ENCODE results near the gene ANKS1B. TPM values are rescaled to one million over a fixed set of nuclear protein-coding genes. Genes with fewer than 3 reads are reported as not detected.

The ANKS1B gene
- total RNA-seq, 4 donors from 2014 or later: 4.9 to 15.4 (median 9.4) TPM

DNA sequence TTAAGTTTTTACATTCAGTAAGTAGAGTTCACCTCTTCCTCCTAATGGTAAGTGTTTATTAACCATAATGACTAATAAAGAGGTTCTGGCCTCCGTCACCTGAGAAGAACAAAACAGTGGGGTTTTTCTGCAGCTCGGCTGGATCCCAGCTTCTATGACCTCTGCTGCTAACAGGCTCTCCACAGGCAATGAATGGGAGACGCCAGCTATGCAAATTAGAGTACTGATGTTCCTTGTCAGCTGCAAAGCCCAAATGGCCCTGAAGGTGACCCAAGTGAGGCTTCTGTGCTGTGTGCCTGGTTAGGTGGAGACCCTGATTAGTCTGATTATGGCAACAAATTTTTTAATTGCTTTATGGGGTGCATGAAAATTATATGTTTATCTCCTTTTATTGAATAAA is 1121.6 kb downstream of the ANKS1B start:
- no peak overlapping the region for H3K27ac ChIP-seq
- H3K4me3 ChIP-seq: no peak overlapping the region
- H3K9me3 ChIP-seq: no peaks in the 10 kb centered on the region
- 75% methylated on average over 3 of the region's 3 CpGs for WGBS
- H3K36me3 ChIP-seq: no peaks in the 10 kb centered on the region
- H3K4me1 ChIP-seq: no peaks in the 10 kb centered on the region
- H3K27me3 ChIP-seq: no peaks in the 10 kb centered on the region
- TF ChIP-seq, protein P1, sequence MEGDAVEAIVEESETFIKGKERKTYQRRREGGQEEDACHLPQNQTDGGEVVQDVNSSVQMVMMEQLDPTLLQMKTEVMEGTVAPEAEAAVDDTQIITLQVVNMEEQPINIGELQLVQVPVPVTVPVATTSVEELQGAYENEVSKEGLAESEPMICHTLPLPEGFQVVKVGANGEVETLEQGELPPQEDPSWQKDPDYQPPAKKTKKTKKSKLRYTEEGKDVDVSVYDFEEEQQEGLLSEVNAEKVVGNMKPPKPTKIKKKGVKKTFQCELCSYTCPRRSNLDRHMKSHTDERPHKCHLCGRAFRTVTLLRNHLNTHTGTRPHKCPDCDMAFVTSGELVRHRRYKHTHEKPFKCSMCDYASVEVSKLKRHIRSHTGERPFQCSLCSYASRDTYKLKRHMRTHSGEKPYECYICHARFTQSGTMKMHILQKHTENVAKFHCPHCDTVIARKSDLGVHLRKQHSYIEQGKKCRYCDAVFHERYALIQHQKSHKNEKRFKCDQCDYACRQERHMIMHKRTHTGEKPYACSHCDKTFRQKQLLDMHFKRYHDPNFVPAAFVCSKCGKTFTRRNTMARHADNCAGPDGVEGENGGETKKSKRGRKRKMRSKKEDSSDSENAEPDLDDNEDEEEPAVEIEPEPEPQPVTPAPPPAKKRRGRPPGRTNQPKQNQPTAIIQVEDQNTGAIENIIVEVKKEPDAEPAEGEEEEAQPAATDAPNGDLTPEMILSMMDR (IDR thresholded peaks at IDR 0.05): no peak
- DNase-seq (ENCODE audit: low spot score in 2 of 2): no peak

DNA sequence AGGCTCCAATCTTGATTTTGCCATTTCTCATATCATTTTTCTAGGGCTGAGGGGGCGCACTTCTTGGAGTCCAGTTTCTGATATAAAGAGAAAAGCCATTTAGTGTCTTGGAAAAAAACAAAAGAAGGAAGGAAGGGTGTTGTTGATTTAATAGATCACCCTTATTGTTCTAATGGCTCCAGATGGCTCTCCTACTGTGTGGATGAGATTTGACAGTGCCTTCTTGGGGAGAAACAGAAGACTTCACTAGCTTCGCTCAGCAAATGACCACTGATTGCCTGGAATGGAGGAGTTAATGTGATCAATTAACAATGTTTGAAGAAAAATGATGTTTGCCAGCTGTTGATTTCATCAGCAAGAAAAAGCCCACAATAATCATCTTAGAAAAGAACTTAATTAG is 1123.5 kb downstream of the ANKS1B start:
- Histone ChIP-seq H3K27me3 (no peaks in the 10 kb centered on the region), H3K27ac (no peak overlapping the region), H3K4me3 (no peak overlapping the region), H3K9me3 (no peaks in the 10 kb centered on the region), H3K36me3 (no peaks in the 10 kb centered on the region), H3K4me1 (no peaks in the 10 kb centered on the region)
- no peak for DNase-seq (ENCODE audit: low spot score in 2 of 2)
- no peak for TF ChIP-seq POLR2A (IDR thresholded peaks at IDR 0.05)
- no peak for TF ChIP-seq POLR2AphosphoS5 (IDR thresholded peaks at IDR 0.05)
- TF ChIP-seq EP300 (IDR thresholded peaks at IDR 0.05): no peak
- TF ChIP-seq, protein P1 (IDR thresholded peaks at IDR 0.05): no peak
- WGBS: 74% methylated on average over 2 of the region's 2 CpGs

DNA sequence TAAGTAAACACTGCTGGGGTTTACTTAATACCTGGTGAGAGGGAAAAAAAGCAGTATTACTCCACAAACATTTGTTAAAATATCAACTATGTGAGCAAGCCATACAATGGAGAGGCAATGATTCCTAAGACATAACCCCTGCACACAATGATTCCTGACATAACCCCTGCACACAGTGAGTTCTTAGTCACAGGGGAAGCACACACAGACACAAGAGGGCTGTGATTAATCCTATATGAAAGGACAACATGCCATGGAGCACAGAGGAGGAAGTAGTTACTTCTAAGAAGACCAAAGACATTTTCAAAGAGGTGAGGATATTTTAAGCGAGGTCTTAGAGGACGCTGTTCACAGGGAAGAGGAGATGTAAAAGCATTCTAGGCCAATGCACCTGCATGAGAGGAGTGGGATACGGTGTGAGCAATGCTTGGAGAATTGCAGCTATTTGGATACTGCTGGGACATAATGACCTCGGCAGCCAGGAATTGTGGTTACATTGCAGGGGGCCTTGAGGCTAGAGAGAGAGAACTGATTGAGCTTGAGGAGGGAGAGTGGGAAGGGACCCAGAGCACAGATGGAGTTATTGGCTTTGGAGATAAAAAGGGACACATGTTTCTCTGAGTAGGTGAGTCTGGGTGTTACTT is 1127.7 kb downstream of the ANKS1B start:
- H3K27ac ChIP-seq: no peak overlapping the region

DNA sequence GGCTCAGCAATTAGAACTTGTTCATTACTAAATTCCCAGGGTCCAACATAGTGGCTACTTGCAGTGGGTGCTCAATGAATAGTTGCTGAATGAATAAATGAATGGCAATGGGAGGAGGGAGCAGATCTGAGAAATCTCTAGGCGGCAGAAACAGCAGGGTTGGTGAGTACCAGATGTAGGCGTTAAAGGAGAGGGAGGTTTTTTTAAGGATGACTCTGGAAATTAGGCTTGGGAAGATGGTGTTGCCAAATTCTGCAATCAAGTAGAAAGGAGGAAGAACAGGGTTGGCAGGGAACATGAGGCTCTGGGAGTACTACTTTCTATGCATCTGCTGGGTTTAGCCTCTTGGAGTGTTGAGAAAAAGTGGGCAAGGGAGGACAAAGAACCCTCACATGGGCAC is 1132.6 kb downstream of the ANKS1B start:
- Histone ChIP-seq H3K4me3 (no peak overlapping the region), H3K36me3 (no peaks in the 10 kb centered on the region), H3K27me3 (no peaks in the 10 kb centered on the region), H3K27ac (no peak overlapping the region), H3K4me1 (no peaks in the 10 kb centered on the region), H3K9me3 (no peaks in the 10 kb centered on the region)
- no peak for DNase-seq (ENCODE audit: low spot score in 2 of 2)
- 84% methylated on average over 2 of the region's 2 CpGs for WGBS
- TF ChIP-seq EP300 (IDR thresholded peaks at IDR 0.05) (no peak), POLR2AphosphoS5 (IDR thresholded peaks at IDR 0.05) (no peak), POLR2A (IDR thresholded peaks at IDR 0.05) (no peak)
- TF ChIP-seq, protein P1 (IDR thresholded peaks at IDR 0.05): no peak

More for the DNA sequence above, 1127.7 kb downstream of the ANKS1B start:
- Histone ChIP-seq H3K4me1 (no peaks in the 10 kb centered on the region), H3K27me3 (no peaks in the 10 kb centered on the region), H3K36me3 (no peaks in the 10 kb centered on the region), H3K4me3 (no peak overlapping the region), H3K9me3 (no peaks in the 10 kb centered on the region)
- 58% methylated on average over 4 of the region's 4 CpGs for WGBS
- TF ChIP-seq EP300 (IDR thresholded peaks at IDR 0.05) (no peak), POLR2AphosphoS5 (IDR thresholded peaks at IDR 0.05) (no peak), POLR2A (IDR thresholded peaks at IDR 0.05) (no peak)
- TF ChIP-seq, protein P1 (IDR thresholded peaks at IDR 0.05): no peak
- DNase-seq (ENCODE audit: low spot score in 2 of 2): no peak

DNA sequence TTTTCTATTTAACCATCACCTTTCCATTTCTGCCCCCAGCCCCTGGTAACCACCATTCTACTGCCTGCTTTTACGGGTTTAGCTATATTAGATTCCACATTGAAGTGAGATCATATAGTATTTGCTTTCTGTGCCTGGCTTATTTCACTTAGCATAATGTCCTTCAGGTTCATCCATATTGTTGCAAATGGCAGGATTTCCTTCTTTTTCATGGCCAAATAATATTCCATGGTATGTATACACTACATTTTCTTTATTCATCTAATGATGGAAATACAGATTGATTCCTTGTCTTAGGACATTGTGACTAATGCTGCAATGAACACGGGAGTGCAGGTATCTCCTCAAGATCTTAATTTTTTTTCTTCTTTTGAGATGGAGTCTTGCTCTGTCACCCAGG is 1137.5 kb downstream of the ANKS1B start:
- Histone ChIP-seq H3K4me3 (no peak overlapping the region), H3K9me3 (no peaks in the 10 kb centered on the region), H3K27ac (no peak overlapping the region), H3K36me3 (no peaks in the 10 kb centered on the region), H3K27me3 (no peaks in the 10 kb centered on the region), H3K4me1 (no peaks in the 10 kb centered on the region)
- 94% methylated on average over 2 of the region's 2 CpGs for WGBS
- DNase-seq (ENCODE audit: low spot score in 2 of 2): no peak
- TF ChIP-seq, protein P1 (IDR thresholded peaks at IDR 0.05): no peak
- TF ChIP-seq POLR2A (IDR thresholded peaks at IDR 0.05): no peak
- no peak for TF ChIP-seq POLR2AphosphoS5 (IDR thresholded peaks at IDR 0.05)
- no peak for TF ChIP-seq EP300 (IDR thresholded peaks at IDR 0.05)

Data from suprapubic skin (tissue), 4 donors.